Neutrophil (primary cell): ENCODE measurements around the gene EPS15.

ENCODE experiments used
- H3K27ac ChIP-seq: fragments of 200-600 bp; sonication (generic); 2 replicates; pipeline ENCODE4 v1.5.1; 2016; ENCODE audit warnings: mild to moderate bottlenecking, moderate library complexity
- H3K27me3 ChIP-seq: fragments of 200-600 bp; sonication (generic); 2 replicates; pipeline ENCODE4 v1.6.0; 2016; ENCODE audit warnings: mild to moderate bottlenecking
- H3K36me3 ChIP-seq: fragments of 200-600 bp; sonication (generic); 2 replicates; pipeline ENCODE4 v1.5.1; 2017
- H3K4me1 ChIP-seq, 2 experiments: fragments of 200-600 bp in 1 of 2; sonication (generic) in 1 of 2; 1 replicate in 1 of 2; 2 replicates in 1 of 2; pipeline versions ENCODE4 v1.5.1 to v1.6.1; 2013 to 2016; ENCODE audit warnings: low read depth in 1 of 2, low read length in 1 of 2, mild to moderate bottlenecking in 1 of 2, moderate library complexity in 1 of 2; ENCODE audit not compliant: control insufficient read depth in 1 of 2, insufficient read depth in 1 of 2
- H3K4me3 ChIP-seq, 2 experiments: fragments of 200-600 bp in 1 of 2; sonication (generic) in 1 of 2; 1 replicate in 1 of 2; 2 replicates in 1 of 2; pipeline ENCODE4 v1.5.1; 2013 to 2016; ENCODE audit warnings: low read depth in 1 of 2, low read length in 1 of 2, mild to moderate bottlenecking in 1 of 2, moderate library complexity in 1 of 2
- H3K9me3 ChIP-seq: fragments of 200-600 bp; sonication (generic); 2 replicates; pipeline ENCODE4 v1.5.1; 2016
- TF ChIP-seq, protein P1 (sequence below): fragments of 200-600 bp; sonication (generic); IDR thresholded peaks from 2 replicates; pipeline ENCODE4 v1.5.1; 2016; ENCODE audit warnings: antibody characterized with exemption

EPS15 gene

DNA sequence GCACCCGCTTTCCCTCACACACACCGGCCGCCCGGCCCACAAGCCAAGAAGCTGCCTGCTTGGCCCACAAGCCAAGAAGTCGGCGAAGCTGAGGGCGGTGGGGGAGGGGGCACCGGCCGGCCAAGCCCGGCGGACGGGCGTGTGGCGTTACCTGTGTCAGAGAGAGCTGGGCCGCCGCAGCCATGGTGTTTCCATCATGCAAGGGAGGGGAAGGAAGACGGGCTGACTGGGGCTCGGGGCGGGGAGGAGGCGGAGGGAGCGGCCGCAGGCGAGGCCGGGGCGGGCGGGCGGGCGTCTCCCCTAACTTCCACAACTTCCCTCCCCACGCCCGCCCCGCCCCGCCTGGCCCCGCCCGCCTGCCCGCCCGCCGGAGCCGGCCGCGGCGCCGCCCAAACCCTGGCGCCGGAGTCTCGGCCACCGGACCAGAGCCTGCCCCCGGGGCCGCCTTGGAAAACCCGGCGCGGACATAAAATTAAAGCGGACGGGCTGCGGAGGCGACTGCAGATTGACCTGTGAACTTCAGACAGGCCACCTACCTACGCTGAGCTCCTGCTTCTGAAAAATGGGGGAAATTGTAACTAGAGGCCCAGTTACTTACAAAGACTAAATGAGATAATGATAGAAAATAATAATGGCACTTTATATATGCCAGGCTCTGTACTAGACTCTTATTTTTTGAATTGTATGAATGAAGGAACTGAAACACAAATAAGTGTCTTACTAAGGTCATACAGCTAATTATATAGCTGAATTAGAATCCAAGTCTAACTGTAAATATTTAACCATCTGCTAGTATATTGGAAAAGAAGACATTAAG lies at the start of gene EPS15:
Gene EPS15, minus strand, starts transcription at position 219 of the 817 bp plus-strand sequence. Its CDS starts 35 bp downstream, at position 184.
- no peaks in the 10 kb centered on the region for H3K36me3 ChIP-seq
- peak within 1 kb of the TSS; percentile 93 for H3K27ac ChIP-seq
- peak within 1 kb of the TSS; percentile 82 to 95 for H3K4me3 ChIP-seq
- TF ChIP-seq, protein P1, sequence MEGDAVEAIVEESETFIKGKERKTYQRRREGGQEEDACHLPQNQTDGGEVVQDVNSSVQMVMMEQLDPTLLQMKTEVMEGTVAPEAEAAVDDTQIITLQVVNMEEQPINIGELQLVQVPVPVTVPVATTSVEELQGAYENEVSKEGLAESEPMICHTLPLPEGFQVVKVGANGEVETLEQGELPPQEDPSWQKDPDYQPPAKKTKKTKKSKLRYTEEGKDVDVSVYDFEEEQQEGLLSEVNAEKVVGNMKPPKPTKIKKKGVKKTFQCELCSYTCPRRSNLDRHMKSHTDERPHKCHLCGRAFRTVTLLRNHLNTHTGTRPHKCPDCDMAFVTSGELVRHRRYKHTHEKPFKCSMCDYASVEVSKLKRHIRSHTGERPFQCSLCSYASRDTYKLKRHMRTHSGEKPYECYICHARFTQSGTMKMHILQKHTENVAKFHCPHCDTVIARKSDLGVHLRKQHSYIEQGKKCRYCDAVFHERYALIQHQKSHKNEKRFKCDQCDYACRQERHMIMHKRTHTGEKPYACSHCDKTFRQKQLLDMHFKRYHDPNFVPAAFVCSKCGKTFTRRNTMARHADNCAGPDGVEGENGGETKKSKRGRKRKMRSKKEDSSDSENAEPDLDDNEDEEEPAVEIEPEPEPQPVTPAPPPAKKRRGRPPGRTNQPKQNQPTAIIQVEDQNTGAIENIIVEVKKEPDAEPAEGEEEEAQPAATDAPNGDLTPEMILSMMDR, result no peak
- H3K9me3 ChIP-seq, result no peaks in the 10 kb centered on the region
- peaks cover 42 to 59% of the 10 kb centered on the region in 2 experiments for H3K4me1 ChIP-seq
- H3K27me3 ChIP-seq, result no peaks in the 10 kb centered on the region

- TF ChIP-seq, protein P1, result no peak
- Histone ChIP-seq H3K27ac (peak overlapping the region; percentile 80), H3K4me1 (peaks cover 21 to 22% of the 10 kb centered on the region in 2 experiments), H3K4me3 (no peak overlapping the region), H3K36me3 (no peaks in the 10 kb centered on the region), H3K9me3 (no peaks in the 10 kb centered on the region), H3K27me3 (no peaks in the 10 kb centered on the region)
Observed at GRCh38 chr1:51568231-51568935, 49.3 kb upstream of the EPS15 start.

DNA sequence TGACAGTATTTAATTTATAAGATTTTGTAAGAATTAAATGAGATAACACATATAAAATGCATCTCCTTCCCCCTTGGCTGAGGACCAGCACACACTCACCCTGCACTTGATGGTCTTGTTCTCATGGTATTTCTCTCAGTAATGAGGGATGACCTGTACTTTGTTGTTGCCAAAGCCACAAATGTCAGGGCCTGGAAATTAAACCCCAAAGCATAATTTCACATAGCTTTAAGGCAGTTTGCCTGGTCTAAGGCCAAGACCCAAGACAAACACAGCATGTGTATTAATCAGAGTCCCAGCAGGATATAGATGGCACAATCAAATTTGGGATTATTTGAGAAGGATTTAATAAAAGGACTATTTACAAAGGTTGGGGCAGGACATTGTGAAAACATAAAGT lies 48.6 kb upstream of the EPS15 start:
- no peaks in the 10 kb centered on the region for H3K36me3 ChIP-seq
- peaks cover 21 to 22% of the 10 kb centered on the region in 2 experiments for H3K4me1 ChIP-seq
- TF ChIP-seq, protein P1, result no peak
- H3K27ac ChIP-seq, result no peak overlapping the region
- no peak overlapping the region for H3K4me3 ChIP-seq
- H3K27me3 ChIP-seq, result no peaks in the 10 kb centered on the region
- no peaks in the 10 kb centered on the region for H3K9me3 ChIP-seq

- H3K9me3 ChIP-seq, result no peaks in the 10 kb centered on the region
- no peak overlapping the region for H3K27ac ChIP-seq
- TF ChIP-seq, protein P1, result no peak
- H3K4me1 ChIP-seq, result peaks cover 21 to 22% of the 10 kb centered on the region in 2 experiments
- H3K4me3 ChIP-seq, result no peak overlapping the region
- no peaks in the 10 kb centered on the region for H3K27me3 ChIP-seq
- no peaks in the 10 kb centered on the region for H3K36me3 ChIP-seq
Observed at GRCh38 chr1:51566260-51566659, 47.2 kb upstream of the EPS15 start.

GRCh38 chr1:51565009-51565408 lies 45.9 kb upstream of the EPS15 start:
- TF ChIP-seq, protein P1, result no peak
- no peaks in the 10 kb centered on the region for H3K9me3 ChIP-seq
- H3K36me3 ChIP-seq, result no peaks in the 10 kb centered on the region
- no peaks in the 10 kb centered on the region for H3K27me3 ChIP-seq
- H3K4me1 ChIP-seq, result peaks cover 16% of the 10 kb centered on the region in 2 experiments
- H3K27ac ChIP-seq, result no peak overlapping the region
- no peak overlapping the region for H3K4me3 ChIP-seq
